Right ventricle myocardium inferior (tissue), 1 donor: Measurements from ENCODE around the gene SERPINB6. TPM values are rescaled to one million over a fixed set of nuclear protein-coding genes. Genes with fewer than 3 reads are reported as not detected.
"Not testable (repeated sequence)": the region's sequence is repeated elsewhere in the genome, so short reads cannot be mapped to it uniquely, and the experiment has no call there.

Experiments used
- ATAC-seq: fragments of 200-7000 bp; cut with Tn5 transposase; one replicate; pipeline ENCODE4 v1.9.1; 2020; ENCODE audit warnings: mild to moderate bottlenecking, moderate library complexity
- DNase-seq: peaks from one replicate; pipeline ENCODE4 v3.0.0; 2021; ENCODE audit errors: missing footprints
- intact Hi-C: fragments of 100-400 bp; cut with DNase I; formaldehyde crosslinking; loops from one replicate; pipeline ENCODE4 v1.11.0; 2022
- long read RNA-seq: library from polyadenylated mRNA; unstranded; transcript quantifications from one replicate; pipeline ENCODE4 v2.0.0, GENCODE V29; 2021
- total RNA-seq: library from RNA; stranded (reverse); fragmentation: NEBNext Ultra II Directional; extraction: Animal tissue kit (Norgen Biotek cat#: 25700); gene quantifications from one replicate; pipeline ENCODE4 v1.2.1, GENCODE V29; 2021
- donor health status: DM: no; HTN: yes; CAD: no; lungs with severe emphysema.

SERPINB6 gene
- 275 TPM for total RNA-seq
- long read RNA-seq, transcript SERPINB6-210 (7 exons, 1,638 nt): minor isoform, 17 of 191 reads
- long read RNA-seq, transcript SERPINB6-204 (7 exons, 1,370 nt): minor isoform, 44 of 191 reads
- long read RNA-seq, transcript SERPINB6-205 (7 exons, 1,315 nt): major isoform, 69 of 191 reads
- long read RNA-seq, transcript SERPINB6-206 (7 exons, 1,375 nt): minor isoform, 11 of 191 reads
- long read RNA-seq, partial matches to known transcripts: 8 of 191 reads
- long read RNA-seq, other reads (novel, unspliced or antisense): 26 of 191 reads

- DNase-seq: peak; percentile 92
- intact Hi-C loops: loop anchor here (2.0 kb wide), 2 partner anchors 17 to 19 kb away; no protein-coding TSS in a partner anchor
- ATAC-seq: peak; percentile 92
These were observed at the start of gene SERPINB6 for GRCh38 chr6:2971420-2972218. SERPINB6 (minus strand) TSS chr6:2971567; CDS start chr6:2959332, 12,235 bp downstream.

- ATAC-seq (no peak), DNase-seq (no peak)
- intact Hi-C loops: no loop called here
These were observed 48.5 kb upstream of the SERPINB6 start for GRCh38 chr6:3019749-3020320.

- DNase-seq (no peak), ATAC-seq (no peak)
- intact Hi-C loops: no loop called here
These were observed 47.7 kb upstream of the SERPINB6 start for GRCh38 chr6:3019065-3019464.

DNA sequence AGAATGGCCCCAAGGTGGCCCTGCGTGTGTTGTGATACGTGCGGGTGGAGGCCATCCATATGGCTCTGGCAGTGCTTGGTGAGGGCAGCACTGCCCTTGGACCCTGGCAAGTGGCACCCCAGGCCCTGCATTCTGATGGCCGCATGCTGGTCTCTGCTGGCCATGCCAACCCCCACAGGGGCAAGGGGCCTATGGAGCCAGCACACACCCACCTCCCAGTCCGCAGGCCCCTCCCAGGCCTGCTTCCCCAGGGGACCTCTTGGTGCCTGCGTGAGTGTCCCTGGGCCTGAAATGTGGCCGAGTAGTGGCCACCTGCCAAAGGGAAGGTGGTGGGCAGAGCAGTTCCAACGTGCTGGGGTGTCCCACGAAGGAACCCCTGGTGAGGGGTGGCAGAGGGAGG is 45.9 kb upstream of the SERPINB6 start:
- ATAC-seq (peak; percentile 22), DNase-seq (no peak)
- intact Hi-C loops: no loop called here

GRCh38 chr6:3016473-3017280 is 45.3 kb upstream of the SERPINB6 start:
- no peak for ATAC-seq
- no peak for DNase-seq
- intact Hi-C loops: no loop called here

- DNase-seq (no peak), ATAC-seq (no peak)
- intact Hi-C loops: no loop called here
These were observed 43.8 kb upstream of the SERPINB6 start for GRCh38 chr6:3015144-3015543.

GRCh38 chr6:3014675-3015066 is 43.3 kb upstream of the SERPINB6 start:
- intact Hi-C loops: no loop called here
- DNase-seq (no peak), ATAC-seq (no peak)

- intact Hi-C loops: no loop called here
- no peak for ATAC-seq
- no peak for DNase-seq
These were observed 42.7 kb upstream of the SERPINB6 start for GRCh38 chr6:3013901-3014674.

- intact Hi-C loops: no loop called here
- ATAC-seq: no peak
- peak; percentile 84 for DNase-seq
These were observed 42.1 kb upstream of the SERPINB6 start for GRCh38 chr6:3013486-3013885.

GRCh38 chr6:3011592-3011991 is 40.2 kb upstream of the SERPINB6 start:
- intact Hi-C loops: no loop called here
- no peak for DNase-seq
- no peak for ATAC-seq

GRCh38 chr6:3011158-3011557 is 39.8 kb upstream of the SERPINB6 start:
- no peak for ATAC-seq
- intact Hi-C loops: no loop called here

GRCh38 chr6:3009930-3010329 is 38.6 kb upstream of the SERPINB6 start:
- ATAC-seq: no peak
- no peak for DNase-seq
- intact Hi-C loops: no loop called here

More at GRCh38 chr6:3011158-3011557, 39.8 kb upstream of the SERPINB6 start:
- DNase-seq: no peak

DNA sequence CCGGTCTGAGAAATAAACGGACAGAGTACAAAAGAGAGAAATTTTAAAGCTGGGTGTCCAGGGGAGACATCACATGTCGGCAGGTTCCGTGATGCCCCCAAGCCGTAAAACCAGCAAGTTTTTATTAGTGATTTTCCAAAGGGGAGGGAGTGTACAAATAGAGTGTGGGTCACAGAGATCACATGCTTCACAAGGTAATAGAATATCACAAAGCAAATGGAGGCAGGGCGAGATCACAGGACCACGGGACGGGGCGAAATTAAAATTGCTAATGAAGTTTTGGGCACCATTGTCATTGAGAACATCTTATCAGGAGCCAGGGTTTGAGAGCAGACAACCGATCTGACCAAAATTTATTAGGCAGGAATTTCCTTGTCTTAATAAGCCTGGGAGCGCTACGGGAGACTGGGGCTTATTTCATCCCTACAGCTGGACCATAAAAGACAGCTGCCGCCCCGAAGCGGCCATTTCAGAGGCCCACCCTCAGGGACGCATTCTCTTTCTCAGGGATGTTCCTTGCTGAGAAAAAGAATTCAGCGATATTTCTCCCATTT is 37.4 kb upstream of the SERPINB6 start:
- DNase-seq, ATAC-seq, intact Hi-C loops: not testable (repeated sequence)

DNA sequence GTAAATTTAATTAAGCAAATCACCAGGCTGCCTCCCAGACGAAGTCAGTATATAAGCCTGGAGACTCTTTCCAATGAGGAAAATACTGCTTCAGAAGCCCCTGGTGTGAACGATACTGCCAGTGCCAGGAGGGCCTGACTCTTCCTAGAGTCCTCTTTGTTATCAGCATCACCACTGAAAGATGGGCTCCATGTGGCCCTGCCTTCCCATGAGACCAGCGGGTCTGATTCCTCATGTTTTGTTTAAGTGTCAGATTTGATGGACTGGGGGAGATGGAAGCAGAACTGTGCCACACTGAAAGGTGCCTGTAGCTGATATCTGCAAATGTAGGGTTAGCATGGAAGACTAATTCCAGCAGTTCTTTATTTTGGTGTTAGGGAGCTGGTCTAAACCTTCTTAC is 36.2 kb upstream of the SERPINB6 start:
- DNase-seq (no peak), ATAC-seq (no peak)
- intact Hi-C loops: no loop called here

DNA sequence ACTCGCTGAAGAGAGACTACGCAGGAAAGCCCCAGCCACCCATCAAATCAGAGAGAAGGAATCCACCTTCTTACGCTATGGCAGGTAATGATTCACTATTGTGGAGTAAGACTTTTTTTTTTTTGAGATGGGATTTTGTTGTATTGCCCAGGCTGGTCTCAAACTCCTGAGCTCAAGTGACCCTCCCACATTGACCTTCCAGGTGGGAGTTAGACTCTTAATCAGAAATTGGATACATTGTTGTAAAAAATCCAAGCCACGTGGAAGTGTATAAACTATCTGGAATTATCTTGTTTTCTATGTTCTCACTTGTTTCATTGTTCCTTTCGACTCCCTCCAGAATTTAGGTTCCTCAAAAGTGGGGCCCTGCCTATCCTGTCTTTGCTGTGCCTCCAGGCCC is 35.1 kb upstream of the SERPINB6 start:
- no peak for DNase-seq
- no peak for ATAC-seq
- intact Hi-C loops: no loop called here

DNA sequence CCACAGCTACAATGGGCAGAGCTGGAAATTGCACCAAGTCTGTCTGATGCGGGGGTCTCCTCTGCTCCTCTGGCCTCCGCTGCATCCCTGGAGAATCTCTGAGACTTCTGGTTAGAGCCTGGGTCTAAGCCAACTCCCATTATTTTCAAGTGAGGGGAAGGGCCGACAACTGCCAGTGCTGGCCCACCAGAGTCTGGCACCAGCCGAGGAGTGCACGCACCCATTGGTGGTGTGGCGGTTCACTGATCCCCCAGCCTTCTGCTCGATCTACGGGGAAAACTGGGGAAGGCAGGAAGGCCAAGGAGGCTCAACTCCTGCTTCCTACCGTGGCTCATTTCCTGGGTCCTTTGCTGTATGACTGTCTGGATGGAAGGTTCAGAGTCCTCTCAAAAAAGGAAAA is 34.5 kb upstream of the SERPINB6 start:
- intact Hi-C loops: no loop called here
- DNase-seq (no peak), ATAC-seq (no peak)

GRCh38 chr6:3005077-3005476 is 33.7 kb upstream of the SERPINB6 start:
- DNase-seq (no peak), ATAC-seq (no peak)
- intact Hi-C loops: no loop called here

DNA sequence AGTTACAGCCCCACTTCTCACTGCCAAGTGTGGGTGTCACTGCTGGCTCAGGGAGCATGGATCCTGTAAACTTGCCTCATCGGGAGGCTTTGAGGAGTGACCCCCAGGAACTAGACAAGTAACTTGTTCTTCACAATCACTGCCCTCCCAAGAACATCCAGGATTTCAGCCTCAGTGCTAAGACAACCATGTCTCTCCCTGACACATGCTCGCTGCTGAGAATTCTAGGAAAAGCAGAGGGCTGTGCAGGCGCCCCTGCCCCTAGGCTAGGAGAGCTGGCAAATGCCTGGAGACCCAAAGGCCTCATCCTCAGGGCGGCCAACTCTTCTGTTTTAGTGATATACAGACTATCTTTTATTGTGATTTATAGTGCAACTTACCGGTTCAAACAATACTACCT is 31.9 kb upstream of the SERPINB6 start:
- DNase-seq, ATAC-seq, intact Hi-C loops: not testable (repeated sequence)
